SK-N-SH treated with all-trans-retinoic acid at 6 μM for 48 hours (cell line): ENCODE results near the gene OVOL2.

ENCODE experiments used
- BACH2 ChIP-seq: fragments of 250-450 bp; sonication (Bioruptor Pico); IDR thresholded peaks from 2 replicates; pipeline ENCODE4 v1.9.0; 2021; ENCODE audit warnings: mild to moderate bottlenecking, borderline replicate concordance
- ESRRG ChIP-seq: fragments of 250-450 bp; sonication (Bioruptor Pico); IDR thresholded peaks from 2 replicates; pipeline ENCODE4 v1.6.1; 2021; ENCODE audit warnings: mild to moderate bottlenecking
- OSR1 ChIP-seq: fragments of 250-450 bp; sonication (Bioruptor Pico); IDR thresholded peaks from 2 replicates; pipeline ENCODE4 v1.8.0; 2022; ENCODE audit warnings: moderate library complexity, mild to moderate bottlenecking, inconsistent platforms
- PPARA ChIP-seq: fragments of 250-450 bp; sonication (Bioruptor Pico); IDR thresholded peaks from 2 replicates; pipeline ENCODE4 v1.5.0; 2020; ENCODE audit warnings: mild to moderate bottlenecking, borderline replicate concordance
- SNAI2 ChIP-seq: fragments of 250-450 bp; sonication (Bioruptor Pico); IDR thresholded peaks from 2 replicates; pipeline ENCODE4 v1.5.0; 2020; ENCODE audit warnings: mild to moderate bottlenecking, moderate library complexity
- ZFP3 ChIP-seq: fragments of 250-450 bp; sonication (Bioruptor Pico); IDR thresholded peaks from 2 replicates; pipeline ENCODE4 v1.5.0; 2020; ENCODE audit warnings: mild to moderate bottlenecking, moderate library complexity
- TF ChIP-seq, protein P1 (sequence below): fragments of 250-450 bp; sonication (Bioruptor Pico); IDR thresholded peaks from 2 replicates; pipeline ENCODE4 v1.8.0; 2020; ENCODE audit warnings: mild to moderate bottlenecking, moderate library complexity, borderline replicate concordance

DNA sequence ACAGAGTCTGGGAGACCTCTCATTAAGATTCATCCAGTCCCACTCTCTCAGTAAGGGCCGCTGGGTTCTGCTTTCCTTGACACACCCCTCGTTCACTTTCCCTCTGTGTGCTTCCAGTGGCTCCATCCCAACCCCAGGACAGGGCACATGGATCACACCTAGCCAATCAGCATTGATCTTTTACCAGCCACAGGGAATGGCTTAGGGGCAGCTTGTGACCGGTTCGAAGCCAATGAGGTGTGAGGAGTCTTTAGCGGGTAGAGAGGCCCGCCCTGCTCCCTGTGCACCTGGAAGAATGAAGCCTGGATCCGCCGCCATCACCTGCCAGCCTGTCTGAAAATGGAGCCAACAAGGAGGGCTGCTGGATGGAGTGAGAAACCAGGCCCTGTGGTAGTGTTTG is 35.2 kb upstream of the OVOL2 start:
- TF ChIP-seq ZFP3: no peak
- no peak for TF ChIP-seq ESRRG (CRISPR knock-in tag)
- no peak for TF ChIP-seq OSR1 (CRISPR knock-in tag)
- TF ChIP-seq, protein P1, sequence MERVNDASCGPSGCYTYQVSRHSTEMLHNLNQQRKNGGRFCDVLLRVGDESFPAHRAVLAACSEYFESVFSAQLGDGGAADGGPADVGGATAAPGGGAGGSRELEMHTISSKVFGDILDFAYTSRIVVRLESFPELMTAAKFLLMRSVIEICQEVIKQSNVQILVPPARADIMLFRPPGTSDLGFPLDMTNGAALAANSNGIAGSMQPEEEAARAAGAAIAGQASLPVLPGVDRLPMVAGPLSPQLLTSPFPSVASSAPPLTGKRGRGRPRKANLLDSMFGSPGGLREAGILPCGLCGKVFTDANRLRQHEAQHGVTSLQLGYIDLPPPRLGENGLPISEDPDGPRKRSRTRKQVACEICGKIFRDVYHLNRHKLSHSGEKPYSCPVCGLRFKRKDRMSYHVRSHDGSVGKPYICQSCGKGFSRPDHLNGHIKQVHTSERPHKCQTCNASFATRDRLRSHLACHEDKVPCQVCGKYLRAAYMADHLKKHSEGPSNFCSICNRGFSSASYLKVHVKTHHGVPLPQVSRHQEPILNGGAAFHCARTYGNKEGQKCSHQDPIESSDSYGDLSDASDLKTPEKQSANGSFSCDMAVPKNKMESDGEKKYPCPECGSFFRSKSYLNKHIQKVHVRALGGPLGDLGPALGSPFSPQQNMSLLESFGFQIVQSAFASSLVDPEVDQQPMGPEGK (CRISPR knock-in tag): no peak
- TF ChIP-seq SNAI2 (CRISPR knock-in tag): no peak
- no peak for TF ChIP-seq BACH2 (CRISPR knock-in tag)
- TF ChIP-seq PPARA: no peak
